Measurements from ENCODE around the gene KRTAP10-1.

Gene KRTAP10-1

DNA sequence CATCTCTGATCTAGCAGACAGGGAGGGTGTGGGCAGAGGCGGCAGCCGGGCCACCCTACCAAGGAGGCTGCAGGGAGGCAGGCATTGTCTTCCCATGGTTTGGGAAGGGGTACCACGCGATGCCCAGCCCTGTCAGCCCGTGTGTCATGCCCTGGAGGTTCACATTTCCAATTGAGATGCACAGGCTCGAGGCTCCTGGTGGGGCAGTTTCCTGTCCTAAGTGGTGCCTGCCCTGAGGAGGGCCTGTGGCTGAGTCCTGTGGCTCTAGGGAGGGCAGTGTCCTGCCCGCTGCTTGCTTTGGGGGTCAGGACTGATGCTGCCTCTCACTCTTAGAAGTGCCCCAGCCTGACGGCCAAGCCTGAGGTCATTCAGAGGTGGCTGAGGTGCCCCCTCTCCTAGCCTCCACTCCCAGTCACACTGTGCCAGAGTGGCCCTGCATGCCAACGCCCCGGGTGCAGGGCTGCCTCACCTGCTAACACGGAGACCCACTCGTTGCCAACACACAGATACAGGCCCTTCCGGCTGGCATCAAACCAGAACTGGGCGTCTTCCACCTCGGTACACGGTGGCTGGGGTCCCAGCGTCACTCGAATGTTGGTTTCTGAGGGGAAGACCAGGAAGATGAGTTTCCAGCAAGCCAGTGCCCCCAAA, 11.9 kb downstream of the KRTAP10-1 start:
- no peak for DNase-seq (ENCODE audit: low read depth)

GRCh38 chr21:44527156-44527982, 12.6 kb downstream of the KRTAP10-1 start:
- DNase-seq (ENCODE audit: low read depth): no peak

DNA sequence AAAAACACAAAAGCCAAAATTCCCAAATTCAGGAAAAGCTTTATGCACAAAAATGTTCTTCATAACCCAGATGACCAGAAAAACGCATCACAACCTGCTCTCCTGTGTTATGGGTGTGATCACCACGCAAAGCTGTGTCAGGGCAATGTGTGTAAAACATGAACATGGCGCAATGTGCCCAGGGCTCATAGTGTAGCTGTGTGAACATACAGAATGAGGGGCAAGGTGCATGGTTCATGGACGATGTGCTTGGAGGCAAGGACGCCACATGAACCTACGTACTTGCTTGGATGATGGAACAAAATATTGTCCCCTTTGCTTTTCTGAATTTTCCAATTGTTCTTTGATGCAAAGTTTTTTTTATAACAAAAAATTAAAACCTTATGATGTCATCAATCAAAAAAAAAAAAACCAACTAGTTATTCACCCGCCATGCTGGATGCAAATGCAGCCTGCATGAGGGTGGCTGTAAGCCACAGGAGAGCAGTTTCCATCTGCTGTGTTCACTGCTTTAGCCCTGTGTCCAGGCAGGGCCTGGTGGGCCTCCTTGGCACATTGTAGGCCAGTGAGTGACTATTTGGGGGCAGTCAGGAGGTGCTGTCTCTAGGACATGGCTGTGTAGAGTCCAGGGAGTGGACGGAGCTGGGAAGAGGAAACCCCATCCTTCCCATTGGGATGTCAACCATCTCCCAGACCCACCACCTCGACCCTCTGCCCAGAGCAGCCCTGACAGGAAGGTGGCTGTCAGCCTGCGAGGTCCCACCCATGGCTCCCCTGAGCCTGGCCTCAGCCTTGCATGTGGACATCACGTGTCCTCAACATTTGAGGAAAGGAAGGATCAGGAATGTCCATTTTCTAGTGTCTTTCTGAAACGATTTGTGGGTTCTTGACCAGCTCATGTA, 13.6 kb downstream of the KRTAP10-1 start:
- no peak for DNase-seq (ENCODE audit: low read depth)

DNA sequence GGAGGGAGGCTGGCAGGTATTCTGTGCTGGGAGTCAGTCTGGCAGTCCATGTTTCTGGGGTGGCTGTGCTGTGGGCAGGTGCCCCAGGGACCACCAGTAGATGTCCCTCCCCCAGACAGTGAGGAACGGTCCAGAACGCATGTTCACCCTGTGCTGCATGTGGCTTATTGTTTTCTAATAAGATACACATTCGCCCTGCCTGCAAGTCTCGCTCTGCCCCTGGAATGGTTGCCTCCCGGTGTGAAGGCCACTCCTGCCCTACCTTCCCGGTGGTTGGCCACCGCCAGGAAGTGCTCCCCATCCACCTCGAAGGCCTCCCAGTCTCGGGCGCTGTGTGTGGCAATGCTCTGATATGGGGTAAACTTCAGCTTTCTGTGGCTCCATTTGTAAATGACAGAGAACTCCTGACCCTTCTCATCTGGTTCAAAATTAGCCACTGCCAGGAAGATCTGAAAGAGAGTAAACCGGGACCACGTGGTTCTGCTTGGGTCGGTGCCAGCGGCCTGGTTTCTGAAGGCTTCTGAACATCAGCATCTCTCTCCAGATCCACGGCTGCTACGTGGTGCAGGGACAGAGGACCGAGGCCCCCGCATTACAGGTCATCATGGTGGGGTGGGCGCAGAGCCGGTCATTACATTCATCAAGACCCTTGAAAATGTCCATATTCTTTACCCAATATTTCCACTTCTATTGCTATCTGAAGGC, 14.5 kb downstream of the KRTAP10-1 start:
- DNase-seq (ENCODE audit: low read depth): no peak

- no peak for DNase-seq (ENCODE audit: low read depth)
Measured at GRCh38 chr21:44524414-44525371, 15.3 kb downstream of the KRTAP10-1 start.

DNA sequence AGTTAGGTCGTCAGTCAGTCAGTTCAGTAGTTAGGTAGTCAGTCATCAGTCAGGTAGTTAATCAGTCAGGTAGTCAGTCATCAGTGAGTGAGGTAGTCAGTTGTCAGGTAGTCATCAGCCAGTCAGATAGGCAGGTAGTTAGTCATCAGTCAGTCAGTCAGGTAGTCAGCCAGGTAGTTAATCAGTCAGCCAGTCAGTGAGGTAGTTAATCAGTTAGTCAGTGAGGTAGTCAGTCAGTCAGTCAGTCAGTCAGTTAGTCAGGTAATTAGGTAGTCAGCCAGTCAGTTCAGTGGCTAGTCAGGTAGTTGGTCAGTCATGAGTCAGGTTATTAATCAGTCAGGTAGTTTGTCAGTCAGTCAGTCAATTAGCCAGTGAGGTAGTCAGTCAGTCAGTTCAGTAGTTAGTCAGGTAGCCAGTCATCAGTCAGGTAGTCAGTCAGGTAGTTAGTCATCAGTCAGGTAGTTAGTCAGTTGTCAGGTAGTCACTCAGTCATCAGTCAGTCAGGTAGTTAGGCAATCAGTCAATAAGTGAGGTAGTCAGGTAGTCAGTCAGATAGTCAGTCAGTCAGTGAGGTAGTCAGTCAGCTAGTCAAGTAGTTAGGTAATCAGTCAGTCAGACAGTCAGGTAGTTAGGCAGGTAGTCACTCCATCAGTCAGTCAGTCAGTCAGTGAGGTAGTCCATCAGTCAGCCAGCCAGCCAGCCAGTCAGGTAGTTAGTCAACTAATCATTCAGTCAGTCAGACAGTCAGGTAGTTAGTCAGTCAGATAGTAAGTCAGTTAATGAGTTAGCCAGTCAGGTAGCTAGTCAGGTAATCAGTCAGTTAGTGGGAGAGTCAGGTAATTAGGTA, 16.2 kb downstream of the KRTAP10-1 start:
- no peak for DNase-seq (ENCODE audit: low read depth)

DNA sequence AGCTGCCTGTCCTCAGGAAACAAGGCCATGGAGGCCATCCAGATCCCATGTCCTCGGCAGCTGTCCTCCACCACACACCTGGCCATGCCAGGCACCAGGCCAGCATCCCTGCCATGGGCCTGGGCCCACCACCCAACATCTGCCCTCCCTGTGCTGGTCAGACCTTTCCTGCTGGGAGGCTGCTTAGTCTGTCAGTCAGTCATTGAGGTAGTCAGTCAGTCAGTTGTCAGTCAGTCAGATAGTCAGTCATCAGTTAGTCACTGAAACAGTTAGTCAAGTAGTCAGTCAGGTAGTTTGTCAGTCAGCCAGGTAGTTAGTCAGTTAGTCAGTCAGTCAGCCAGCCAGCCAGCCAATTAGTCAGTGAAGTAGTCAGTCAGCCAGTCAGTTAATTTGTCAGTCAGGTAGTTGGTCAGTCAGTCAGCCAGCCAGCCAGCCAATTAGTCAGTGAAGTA, 17.2 kb downstream of the KRTAP10-1 start:
- DNase-seq (ENCODE audit: low read depth): no peak

- DNase-seq (ENCODE audit: low read depth): no peak
Measured at GRCh38 chr21:44521928-44522752, 17.9 kb downstream of the KRTAP10-1 start.

GRCh38 chr21:44521301-44521927, 18.6 kb downstream of the KRTAP10-1 start:
- DNase-seq (ENCODE audit: low read depth): no peak

DNA sequence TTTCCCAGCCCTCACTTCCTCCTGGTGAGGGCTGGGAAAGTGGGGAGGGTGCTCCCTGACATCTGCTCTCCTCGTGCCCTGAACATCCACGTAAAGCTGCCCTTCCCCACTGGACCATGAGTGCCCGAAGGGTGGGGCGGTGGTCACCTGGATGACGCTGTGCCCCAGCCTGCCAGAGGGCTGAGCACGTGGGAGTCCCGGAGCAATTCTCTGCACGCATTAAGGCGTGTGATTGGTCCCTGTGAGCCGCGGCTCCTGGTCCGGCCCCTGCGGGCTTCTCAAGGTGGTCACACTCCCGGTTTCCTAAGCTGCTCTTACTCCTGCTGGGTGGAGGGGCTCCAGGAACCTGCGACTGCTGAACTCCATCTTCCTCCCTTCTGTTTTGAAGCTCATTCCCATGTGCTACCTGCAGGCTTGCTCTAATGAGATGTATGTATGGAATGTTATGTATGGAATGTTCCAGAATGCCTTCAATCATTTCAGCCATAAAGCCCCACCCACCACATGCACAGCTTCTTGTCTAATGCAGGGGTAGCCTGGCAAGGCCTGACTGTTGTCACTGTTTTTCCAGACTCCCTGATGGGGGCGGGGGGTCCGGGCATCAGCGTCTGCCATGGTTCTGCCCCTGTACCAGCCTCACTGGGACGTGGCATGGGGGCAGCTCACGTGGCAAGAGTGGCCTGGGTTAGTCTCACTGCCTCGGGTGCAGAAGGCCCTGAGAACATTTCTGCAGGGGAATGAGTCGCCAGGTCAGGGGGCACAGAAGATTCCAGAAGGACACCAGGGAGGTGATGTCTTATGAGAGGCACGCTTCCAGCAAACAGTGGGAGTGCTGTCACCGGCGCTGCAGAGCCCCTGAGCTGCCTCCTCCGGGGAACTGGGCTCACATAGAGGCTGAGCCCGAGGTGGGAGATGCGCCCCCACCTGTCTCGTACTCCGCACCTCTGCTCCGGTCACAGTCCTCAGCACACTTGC, 19.4 kb downstream of the KRTAP10-1 start:
- peak; percentile 6 for DNase-seq (ENCODE audit: low read depth)

GRCh38 chr21:44519346-44520325, 20.4 kb downstream of the KRTAP10-1 start:
- no peak for DNase-seq (ENCODE audit: low read depth)

DNA sequence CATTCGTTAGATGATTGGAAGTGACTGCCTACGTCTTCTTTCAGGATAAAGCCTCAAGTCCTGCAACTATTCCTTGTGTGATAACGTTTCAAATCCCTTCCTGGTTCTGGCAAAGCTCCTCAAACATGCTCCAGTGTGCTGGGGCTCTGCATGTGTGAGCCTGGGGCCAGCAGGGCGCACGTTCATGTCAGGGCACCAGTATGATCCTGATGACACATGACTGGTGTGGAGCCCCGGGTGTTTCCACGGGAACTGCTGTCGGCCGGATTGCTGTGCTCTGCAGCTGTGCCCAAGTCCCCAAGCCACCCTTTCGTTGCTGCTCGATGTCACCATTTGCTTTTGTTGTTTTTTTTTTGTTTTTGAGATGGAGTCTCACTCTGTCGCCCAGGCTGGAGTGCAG, 21.3 kb downstream of the KRTAP10-1 start:
- no peak for DNase-seq (ENCODE audit: low read depth)

GRCh38 chr21:44517175-44517899, 22.7 kb downstream of the KRTAP10-1 start:
- DNase-seq (ENCODE audit: low read depth): peak; percentile 27

DNA sequence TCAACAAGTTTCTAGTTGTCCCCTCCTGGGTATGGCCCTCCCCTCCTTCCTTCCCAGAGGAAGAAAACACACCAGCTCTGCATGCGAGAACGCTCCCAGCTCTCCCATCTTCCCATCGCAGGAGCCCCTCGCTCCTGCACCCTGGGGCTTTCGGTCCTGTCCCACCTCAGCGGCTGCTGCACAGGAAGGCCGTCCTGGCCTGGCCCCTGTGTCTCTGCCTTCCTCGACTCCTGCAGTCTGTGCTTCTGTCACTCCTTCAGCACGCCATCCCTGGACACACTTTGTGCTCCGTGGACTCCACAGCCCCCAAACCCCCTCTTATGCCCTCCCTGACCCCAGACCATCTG, 23.2 kb downstream of the KRTAP10-1 start:
- no peak for DNase-seq (ENCODE audit: low read depth)

GRCh38 chr21:44516342-44516741, 23.7 kb downstream of the KRTAP10-1 start:
- no peak for DNase-seq (ENCODE audit: low read depth)
